SK-N-MC (cell line): Measurements from ENCODE around the gene LGI4.

Experiments
- DNase-seq: peaks from one replicate; pipeline ENCODE4 v3.0.0-alpha.2; 2011; ENCODE audit warnings: low read depth, low spot score
- H3K27ac ChIP-seq: fragments of 200-600 bp; sonication (generic); 2 replicates; pipeline ENCODE4 v1.5.1; 2016; ENCODE audit warnings: mixed run types
- H3K36me3 ChIP-seq: fragments of 200-600 bp; sonication (generic); 2 replicates; pipeline ENCODE4 v1.6.1; 2017; ENCODE audit warnings: antibody characterized with exemption, low read length, mixed read lengths; ENCODE audit not compliant: insufficient read depth
- H3K4me3 ChIP-seq: fragments of 200-600 bp; sonication (generic); 2 replicates; pipeline ENCODE4 v1.5.1; 2016
- H3K9ac ChIP-seq: fragments of 200-600 bp; sonication (generic); 2 replicates; pipeline ENCODE4 v1.8.0; 2017; ENCODE audit warnings: mixed run types, mixed read lengths; ENCODE audit not compliant: insufficient read length
- H3K9me3 ChIP-seq: fragments of 200-600 bp; sonication (generic); 2 replicates; pipeline ENCODE4 v1.6.1; 2017; ENCODE audit warnings: low read depth, mild to moderate bottlenecking, antibody characterized with exemption, low read length, moderate library complexity, mixed read lengths
- EZH2 ChIP-seq: fragments of 200-600 bp; sonication (generic); IDR thresholded peaks from one replicate; pipeline ENCODE4 v1.6.1; 2017; ENCODE audit warnings: antibody characterized with exemption
- FOXP2 ChIP-seq: optimal IDR thresholded peaks from 2 replicates; pipeline ENCODE3; 2011; ENCODE audit warnings: mild to moderate bottlenecking, moderate library complexity; ENCODE audit not compliant: insufficient read depth; ENCODE audit errors: extremely low read length, control extremely low read depth
- POLR2AphosphoS5 ChIP-seq: IDR thresholded peaks from 2 replicates; pipeline ENCODE4 v1.6.1; 2012; ENCODE audit warnings: mild to moderate bottlenecking, low read depth, low read length, borderline replicate concordance

Gene LGI4

GRCh38 chr19:35128398-35129057 is 6.3 kb downstream of the LGI4 start:
- Histone ChIP-seq H3K9ac (no peak overlapping the region), H3K9me3 (no peaks in the 10 kb centered on the region), H3K4me3 (no peak overlapping the region), H3K27ac (no peak overlapping the region), H3K36me3 (no peaks in the 10 kb centered on the region)
- DNase-seq = no peak
- TF ChIP-seq FOXP2 = no peak
- no peak for TF ChIP-seq EZH2
- TF ChIP-seq POLR2AphosphoS5 = no peak

GRCh38 chr19:35127871-35128270 is 7.0 kb downstream of the LGI4 start:
- no peak for DNase-seq
- no peak overlapping the region for H3K27ac ChIP-seq
- H3K4me3 ChIP-seq = no peak overlapping the region
- H3K9ac ChIP-seq = no peak overlapping the region
- no peaks in the 10 kb centered on the region for H3K36me3 ChIP-seq
- TF ChIP-seq POLR2AphosphoS5 = no peak
- TF ChIP-seq EZH2 = no peak
- TF ChIP-seq FOXP2 = no peak
- H3K9me3 ChIP-seq = no peaks in the 10 kb centered on the region

- H3K9ac ChIP-seq = no peak overlapping the region
Measured at GRCh38 chr19:35126624-35126959, 8.3 kb downstream of the LGI4 start.

GRCh38 chr19:35125749-35126623 is 8.9 kb downstream of the LGI4 start:
- TF ChIP-seq POLR2AphosphoS5 = no peak
- no peak for TF ChIP-seq EZH2
- TF ChIP-seq FOXP2 = no peak
- no peaks in the 10 kb centered on the region for H3K36me3 ChIP-seq
- H3K9me3 ChIP-seq = no peaks in the 10 kb centered on the region
- H3K4me3 ChIP-seq = no peak overlapping the region
- H3K9ac ChIP-seq = no peak overlapping the region
- H3K27ac ChIP-seq = no peak overlapping the region
- no peak for DNase-seq

More at GRCh38 chr19:35126624-35126959, 8.3 kb downstream of the LGI4 start:
- Histone ChIP-seq H3K36me3 (no peaks in the 10 kb centered on the region), H3K9me3 (no peaks in the 10 kb centered on the region), H3K4me3 (no peak overlapping the region), H3K27ac (no peak overlapping the region)
- TF ChIP-seq POLR2AphosphoS5 = no peak
- no peak for TF ChIP-seq FOXP2
- no peak for TF ChIP-seq EZH2
- DNase-seq = no peak

GRCh38 chr19:35125270-35125717 is 9.6 kb downstream of the LGI4 start:
- Histone ChIP-seq H3K27ac (no peak overlapping the region), H3K36me3 (no peaks in the 10 kb centered on the region), H3K4me3 (no peak overlapping the region), H3K9me3 (no peaks in the 10 kb centered on the region), H3K9ac (no peak overlapping the region)
- DNase-seq = no peak
- no peak for TF ChIP-seq POLR2AphosphoS5
- TF ChIP-seq FOXP2 = no peak
- no peak for TF ChIP-seq EZH2

GRCh38 chr19:35124098-35125060 is 10.5 kb downstream of the LGI4 start:
- H3K4me3 ChIP-seq = peak overlapping the region; percentile 64
- DNase-seq = no peak
- TF ChIP-seq EZH2 (no peak), FOXP2 (no peak), POLR2AphosphoS5 (peak; percentile 45; the same call in 1 of the 2 replicates)

GRCh38 chr19:35123573-35123972 is 11.3 kb downstream of the LGI4 start:
- no peaks in the 10 kb centered on the region for H3K36me3 ChIP-seq
- TF ChIP-seq POLR2AphosphoS5 (no peak), FOXP2 (no peak), EZH2 (no peak)
- no peak overlapping the region for H3K27ac ChIP-seq
- H3K9ac ChIP-seq = no peak overlapping the region
- no peak overlapping the region for H3K4me3 ChIP-seq
- no peak for DNase-seq
- H3K9me3 ChIP-seq = no peaks in the 10 kb centered on the region

More at GRCh38 chr19:35124098-35125060, 10.5 kb downstream of the LGI4 start:
- Histone ChIP-seq H3K9ac (no peak overlapping the region), H3K9me3 (no peaks in the 10 kb centered on the region), H3K27ac (no peak overlapping the region), H3K36me3 (no peaks in the 10 kb centered on the region)
